ENCODE measurements around the gene OCA2. TPM values are rescaled to one million over a fixed set of nuclear protein-coding genes. Genes with fewer than 3 reads are reported as not detected.

OCA2 gene
- total RNA-seq, 1 experiment from 2014 or later: 0.57 TPM

DNA sequence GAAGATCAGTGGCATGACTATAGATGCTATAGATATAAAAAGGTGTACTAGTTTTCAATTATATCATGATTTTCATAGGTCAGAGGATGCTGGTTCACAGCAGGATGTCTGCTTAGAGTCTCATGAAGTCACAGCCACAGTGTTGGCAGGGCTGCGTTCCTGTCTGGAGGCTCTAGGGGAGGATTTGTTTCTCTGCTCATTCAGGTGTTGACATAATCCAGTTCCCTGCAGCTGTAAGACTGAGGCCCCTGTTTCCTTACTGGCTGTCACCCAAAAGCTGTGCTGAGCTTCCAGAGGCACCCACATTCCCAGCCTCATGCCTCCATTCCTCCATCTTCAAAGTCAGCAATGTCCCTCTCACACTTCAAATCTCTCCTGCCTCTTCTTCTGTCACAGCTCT is 170.7 kb downstream of the OCA2 start:
- DNase-seq: no peak
- H3K27me3 ChIP-seq (replicated peaks; ENCODE audit: control insufficient read depth, insufficient read depth, low read length): no peaks in the 10 kb centered on the region
- ChIA-PET CTCF (no interaction called here), POLR2A (no interaction called here)
- no peaks in the 10 kb centered on the region for H3K36me3 ChIP-seq (ENCODE audit: control insufficient read depth, insufficient read depth, low read length)
- no peak overlapping the region for H3K4me3 ChIP-seq (ENCODE audit: low read depth, low read length)
- Mint-ChIP-seq H3K36me3 (ENCODE audit: insufficient read depth, unreplicated experiment) (no peaks in the 10 kb centered on the region), H3K27me3 (ENCODE audit: insufficient read depth, unreplicated experiment) (peaks cover 3% of the 10 kb centered on the region), H3K9me3 (ENCODE audit: unreplicated experiment) (peaks cover 17% of the 10 kb centered on the region), H3K4me1 (ENCODE audit: low read depth, unreplicated experiment) (no peaks in the 10 kb centered on the region), H3K4me3 (ENCODE audit: unreplicated experiment) (no peak overlapping the region), H3K27ac (ENCODE audit: unreplicated experiment) (no peak overlapping the region)
- peaks cover 14% of the 10 kb centered on the region; the same call in 1 of the 2 replicates for H3K9me3 ChIP-seq
- no TSS peak for BruUV-seq (replicated peaks)
- TF ChIP-seq, protein P1, sequence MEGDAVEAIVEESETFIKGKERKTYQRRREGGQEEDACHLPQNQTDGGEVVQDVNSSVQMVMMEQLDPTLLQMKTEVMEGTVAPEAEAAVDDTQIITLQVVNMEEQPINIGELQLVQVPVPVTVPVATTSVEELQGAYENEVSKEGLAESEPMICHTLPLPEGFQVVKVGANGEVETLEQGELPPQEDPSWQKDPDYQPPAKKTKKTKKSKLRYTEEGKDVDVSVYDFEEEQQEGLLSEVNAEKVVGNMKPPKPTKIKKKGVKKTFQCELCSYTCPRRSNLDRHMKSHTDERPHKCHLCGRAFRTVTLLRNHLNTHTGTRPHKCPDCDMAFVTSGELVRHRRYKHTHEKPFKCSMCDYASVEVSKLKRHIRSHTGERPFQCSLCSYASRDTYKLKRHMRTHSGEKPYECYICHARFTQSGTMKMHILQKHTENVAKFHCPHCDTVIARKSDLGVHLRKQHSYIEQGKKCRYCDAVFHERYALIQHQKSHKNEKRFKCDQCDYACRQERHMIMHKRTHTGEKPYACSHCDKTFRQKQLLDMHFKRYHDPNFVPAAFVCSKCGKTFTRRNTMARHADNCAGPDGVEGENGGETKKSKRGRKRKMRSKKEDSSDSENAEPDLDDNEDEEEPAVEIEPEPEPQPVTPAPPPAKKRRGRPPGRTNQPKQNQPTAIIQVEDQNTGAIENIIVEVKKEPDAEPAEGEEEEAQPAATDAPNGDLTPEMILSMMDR (IDR thresholded peaks at IDR 0.05; ENCODE audit: insufficient read depth in 1 of 2, low read depth in 1 of 2, low read length in 1 of 2, severe bottlenecking in 1 of 2, unreplicated experiment in 1 of 2): no peak
- intact Hi-C loops (cut with micrococcal nuclease; ENCODE audit: unreplicated experiment): no loop called here
- no peaks in the 10 kb centered on the region for H3K4me1 ChIP-seq

DNA sequence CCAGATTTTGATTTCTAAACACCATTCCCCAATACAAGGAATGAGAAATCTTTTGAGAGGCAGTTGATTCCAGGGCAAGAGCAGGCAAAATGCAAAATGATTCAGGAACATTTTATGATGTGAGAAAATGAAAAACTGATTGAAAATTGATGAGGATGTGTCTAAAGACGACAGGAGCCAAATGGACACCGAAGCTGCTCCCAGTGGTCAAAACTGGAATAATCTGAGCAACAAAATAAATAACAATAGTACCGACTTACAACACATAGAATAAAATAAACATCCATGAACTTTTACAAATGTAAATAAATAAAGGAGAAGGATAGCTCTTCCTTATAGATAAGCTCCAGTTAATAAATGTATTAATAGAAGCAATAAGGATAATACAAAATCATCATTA is 186.8 kb downstream of the OCA2 start:
- no peaks in the 10 kb centered on the region for H3K36me3 Mint-ChIP-seq (ENCODE audit: insufficient read depth, unreplicated experiment)
- no peak overlapping the region for H3K27ac Mint-ChIP-seq (ENCODE audit: unreplicated experiment)
- CTCF ChIA-PET: no interaction called here
- Histone ChIP-seq H3K27me3 (replicated peaks; ENCODE audit: control insufficient read depth, insufficient read depth, low read length) (no peaks in the 10 kb centered on the region), H3K36me3 (ENCODE audit: control insufficient read depth, insufficient read depth, low read length) (no peaks in the 10 kb centered on the region), H3K4me1 (no peaks in the 10 kb centered on the region), H3K4me3 (ENCODE audit: low read depth, low read length) (no peak overlapping the region), H3K9me3 (peaks cover 4% of the 10 kb centered on the region)
- H3K27me3 Mint-ChIP-seq (ENCODE audit: insufficient read depth, unreplicated experiment): peaks cover 2% of the 10 kb centered on the region
- POLR2A ChIA-PET: no interaction called here
- peaks cover 31% of the 10 kb centered on the region for H3K9me3 Mint-ChIP-seq (ENCODE audit: unreplicated experiment)
- BruUV-seq (replicated peaks): no TSS peak
- DNase-seq: no peak
- H3K4me3 Mint-ChIP-seq (ENCODE audit: unreplicated experiment): no peak overlapping the region
- intact Hi-C loops (cut with micrococcal nuclease; ENCODE audit: unreplicated experiment): no loop called here
- TF ChIP-seq, protein P1 (IDR thresholded peaks at IDR 0.05; ENCODE audit: insufficient read depth in 1 of 2, low read depth in 1 of 2, low read length in 1 of 2, severe bottlenecking in 1 of 2, unreplicated experiment in 1 of 2): no peak
- no peaks in the 10 kb centered on the region for H3K4me1 Mint-ChIP-seq (ENCODE audit: low read depth, unreplicated experiment)

DNA sequence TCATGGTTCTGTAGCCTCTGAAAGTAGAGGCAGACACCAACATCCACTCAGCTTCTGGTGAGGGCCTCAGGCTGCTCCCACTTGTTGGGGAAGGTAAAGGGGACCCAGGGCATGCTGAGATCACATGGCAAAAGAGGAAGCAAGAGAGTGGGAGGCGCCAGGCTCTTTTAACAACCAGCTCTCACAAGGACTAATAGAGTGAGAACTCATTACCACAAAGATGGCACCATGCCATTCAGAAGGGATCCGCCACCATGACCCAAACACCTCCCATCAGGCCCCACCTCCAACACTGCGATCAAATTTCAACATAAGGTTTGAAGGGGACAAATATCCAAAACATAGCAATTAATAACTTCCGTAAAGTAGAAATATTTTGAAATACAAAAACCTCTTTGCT is 192.3 kb downstream of the OCA2 start:
- H3K27me3 Mint-ChIP-seq (ENCODE audit: insufficient read depth, unreplicated experiment): peaks cover 5% of the 10 kb centered on the region
- Histone ChIP-seq H3K27me3 (replicated peaks; ENCODE audit: control insufficient read depth, insufficient read depth, low read length) (no peaks in the 10 kb centered on the region), H3K4me3 (ENCODE audit: low read depth, low read length) (no peak overlapping the region), H3K4me1 (no peaks in the 10 kb centered on the region), H3K36me3 (ENCODE audit: control insufficient read depth, insufficient read depth, low read length) (no peaks in the 10 kb centered on the region), H3K9me3 (peaks cover 15% of the 10 kb centered on the region)
- BruUV-seq (replicated peaks): no TSS peak
- POLR2A ChIA-PET: no interaction called here
- no peak for DNase-seq
- no peak overlapping the region for H3K4me3 Mint-ChIP-seq (ENCODE audit: unreplicated experiment)
- CTCF ChIA-PET: no interaction called here
- no peaks in the 10 kb centered on the region for H3K36me3 Mint-ChIP-seq (ENCODE audit: insufficient read depth, unreplicated experiment)
- intact Hi-C loops (cut with micrococcal nuclease; ENCODE audit: unreplicated experiment): no loop called here
- TF ChIP-seq, protein P1 (IDR thresholded peaks at IDR 0.05; ENCODE audit: insufficient read depth in 1 of 2, low read depth in 1 of 2, low read length in 1 of 2, severe bottlenecking in 1 of 2, unreplicated experiment in 1 of 2): no peak
- H3K4me1 Mint-ChIP-seq (ENCODE audit: low read depth, unreplicated experiment): no peaks in the 10 kb centered on the region
- peaks cover 11% of the 10 kb centered on the region for H3K9me3 Mint-ChIP-seq (ENCODE audit: unreplicated experiment)
- no peak overlapping the region for H3K27ac Mint-ChIP-seq (ENCODE audit: unreplicated experiment)

Measured in Caco-2 (cell line).